Measurements from ENCODE around the gene PROS1.

PROS1 gene

DNA sequence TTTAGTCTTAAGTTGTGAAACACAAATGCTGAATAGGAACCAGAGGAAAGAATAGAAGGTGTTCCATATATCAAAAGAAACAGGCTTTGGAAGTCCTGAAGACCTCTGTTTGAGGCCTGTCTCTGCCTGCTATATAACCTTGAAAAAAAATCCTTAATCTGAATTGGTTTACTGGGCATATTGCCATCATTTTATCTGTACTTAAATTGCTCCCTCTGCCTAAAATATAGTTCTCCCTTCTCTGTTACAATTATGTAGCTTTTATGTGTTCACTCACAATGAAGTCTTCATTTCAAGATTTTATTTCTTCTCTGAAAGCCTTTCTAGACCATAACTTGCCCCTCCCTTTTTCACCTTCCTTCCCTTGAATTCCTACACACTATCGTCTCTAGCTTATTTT lies 27.5 kb upstream of the PROS1 start:
- TF ChIP-seq, protein P1, sequence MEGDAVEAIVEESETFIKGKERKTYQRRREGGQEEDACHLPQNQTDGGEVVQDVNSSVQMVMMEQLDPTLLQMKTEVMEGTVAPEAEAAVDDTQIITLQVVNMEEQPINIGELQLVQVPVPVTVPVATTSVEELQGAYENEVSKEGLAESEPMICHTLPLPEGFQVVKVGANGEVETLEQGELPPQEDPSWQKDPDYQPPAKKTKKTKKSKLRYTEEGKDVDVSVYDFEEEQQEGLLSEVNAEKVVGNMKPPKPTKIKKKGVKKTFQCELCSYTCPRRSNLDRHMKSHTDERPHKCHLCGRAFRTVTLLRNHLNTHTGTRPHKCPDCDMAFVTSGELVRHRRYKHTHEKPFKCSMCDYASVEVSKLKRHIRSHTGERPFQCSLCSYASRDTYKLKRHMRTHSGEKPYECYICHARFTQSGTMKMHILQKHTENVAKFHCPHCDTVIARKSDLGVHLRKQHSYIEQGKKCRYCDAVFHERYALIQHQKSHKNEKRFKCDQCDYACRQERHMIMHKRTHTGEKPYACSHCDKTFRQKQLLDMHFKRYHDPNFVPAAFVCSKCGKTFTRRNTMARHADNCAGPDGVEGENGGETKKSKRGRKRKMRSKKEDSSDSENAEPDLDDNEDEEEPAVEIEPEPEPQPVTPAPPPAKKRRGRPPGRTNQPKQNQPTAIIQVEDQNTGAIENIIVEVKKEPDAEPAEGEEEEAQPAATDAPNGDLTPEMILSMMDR (IDR thresholded peaks at IDR 0.05; ENCODE audit: low read depth, low read length, missing control alignments) = no peak
- no peaks in the 10 kb centered on the region for H3K27me3 ChIP-seq (replicated peaks)
- no peaks in the 10 kb centered on the region for H3K36me3 ChIP-seq (replicated peaks)
- DNase-seq = no peak
- no peak overlapping the region for H3K4me3 ChIP-seq (ENCODE audit: low read depth, low read length)
- in situ Hi-C loops (cut with HindIII; ENCODE audit: low pct_ligation_motif_present, low sequenced_read_pairs) = no loop called here
- H3K27ac ChIP-seq = no peak overlapping the region

DNA sequence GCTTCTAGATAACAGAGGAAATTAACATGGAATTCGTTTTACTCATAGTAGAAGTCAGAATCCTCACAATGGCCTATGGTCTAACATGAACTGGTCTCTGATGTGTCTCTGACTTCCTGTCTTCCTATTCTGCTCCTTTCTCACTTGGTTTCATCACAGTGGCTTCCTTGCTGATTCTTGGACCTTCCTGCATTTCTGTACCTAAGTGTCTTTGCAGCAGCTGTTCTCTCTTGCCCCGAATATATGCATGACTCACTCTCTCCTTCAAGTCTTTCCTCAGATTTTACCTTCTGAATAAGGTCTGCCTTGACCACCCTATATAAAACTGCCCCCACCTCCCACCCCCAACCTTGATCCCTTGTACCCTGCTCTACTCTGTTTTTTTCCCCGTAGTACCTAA lies 20.4 kb upstream of the PROS1 start:
- no peak overlapping the region for H3K27ac ChIP-seq
- no peak overlapping the region for H3K4me3 ChIP-seq (ENCODE audit: low read depth, low read length)
- no peaks in the 10 kb centered on the region for H3K27me3 ChIP-seq (replicated peaks)
- TF ChIP-seq, protein P1 (IDR thresholded peaks at IDR 0.05; ENCODE audit: low read depth, low read length, missing control alignments) = no peak
- H3K36me3 ChIP-seq (replicated peaks) = no peaks in the 10 kb centered on the region
- DNase-seq = no peak
- in situ Hi-C loops (cut with HindIII; ENCODE audit: low pct_ligation_motif_present, low sequenced_read_pairs) = no loop called here

DNA sequence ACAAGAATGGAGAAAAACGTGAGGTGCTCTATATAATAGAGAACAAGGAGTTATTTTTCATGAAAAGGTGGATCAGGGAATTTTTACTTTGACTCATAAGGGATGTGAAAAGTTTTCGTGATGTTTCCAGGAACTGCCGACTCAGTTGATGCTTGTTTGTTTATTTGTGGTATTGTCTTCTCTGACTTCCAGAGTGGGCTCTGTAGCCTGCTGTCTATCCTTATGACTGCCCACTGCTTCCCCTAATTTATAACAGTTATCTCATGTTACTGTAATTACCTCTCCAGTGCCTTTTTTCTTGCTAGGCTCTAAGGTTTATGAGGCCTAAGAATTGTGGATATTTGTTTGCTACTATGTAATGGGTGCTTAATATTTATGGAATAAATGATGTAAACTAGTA lies 18.5 kb upstream of the PROS1 start:
- Histone ChIP-seq H3K27ac (no peak overlapping the region), H3K4me3 (ENCODE audit: low read depth, low read length) (no peak overlapping the region), H3K27me3 (replicated peaks) (no peaks in the 10 kb centered on the region), H3K36me3 (replicated peaks) (no peaks in the 10 kb centered on the region)
- TF ChIP-seq, protein P1 (IDR thresholded peaks at IDR 0.05; ENCODE audit: low read depth, low read length, missing control alignments) = no peak
- no peak for DNase-seq
- in situ Hi-C loops (cut with HindIII; ENCODE audit: low pct_ligation_motif_present, low sequenced_read_pairs) = no loop called here

DNA sequence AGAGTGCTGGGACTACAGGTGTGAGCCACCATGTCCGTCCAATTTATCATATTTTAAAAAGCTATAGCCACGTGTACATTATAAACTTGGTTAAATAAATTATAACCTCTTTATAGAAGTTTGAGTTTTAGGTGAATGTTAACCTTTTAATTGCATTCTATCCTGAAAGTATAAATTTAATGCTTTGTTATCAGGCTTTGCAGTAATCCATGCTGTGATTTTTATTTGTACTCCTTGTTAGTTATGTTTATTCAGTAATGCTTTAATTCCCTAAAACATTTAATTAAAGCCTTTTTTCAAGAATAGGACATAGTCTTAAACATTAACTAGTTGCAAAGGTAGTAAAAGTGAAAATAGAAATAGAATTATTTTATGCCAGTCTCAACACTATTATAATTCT lies 17.9 kb upstream of the PROS1 start:
- in situ Hi-C loops (cut with HindIII; ENCODE audit: low pct_ligation_motif_present, low sequenced_read_pairs) = no loop called here
- H3K27me3 ChIP-seq (replicated peaks) = no peaks in the 10 kb centered on the region
- H3K36me3 ChIP-seq (replicated peaks) = no peaks in the 10 kb centered on the region
- H3K4me3 ChIP-seq (ENCODE audit: low read depth, low read length) = no peak overlapping the region
- H3K27ac ChIP-seq = no peak overlapping the region
- no peak for DNase-seq
- TF ChIP-seq, protein P1 (IDR thresholded peaks at IDR 0.05; ENCODE audit: low read depth, low read length, missing control alignments) = no peak

DNA sequence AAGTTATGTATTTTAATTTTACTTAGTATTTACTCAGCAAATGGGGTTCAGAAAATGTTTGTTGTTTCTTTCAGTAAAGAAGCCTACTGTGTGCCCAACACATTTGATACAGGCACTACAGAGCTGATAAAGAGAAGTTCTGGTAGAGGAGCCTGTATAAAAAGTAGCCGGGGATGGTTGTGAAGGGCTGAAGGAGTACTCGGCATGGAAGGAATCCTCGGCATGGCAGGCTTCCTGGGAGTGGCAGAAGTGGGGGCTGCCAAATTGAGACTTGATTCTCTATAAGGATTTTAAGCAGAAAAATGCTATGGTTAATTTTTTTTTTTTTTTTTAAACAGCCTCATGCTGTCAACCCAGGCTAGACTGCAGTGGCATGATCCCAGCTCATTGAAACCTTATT lies 15.5 kb upstream of the PROS1 start:
- in situ Hi-C loops (cut with HindIII; ENCODE audit: low pct_ligation_motif_present, low sequenced_read_pairs) = no loop called here
- no peaks in the 10 kb centered on the region for H3K36me3 ChIP-seq (replicated peaks)
- H3K27ac ChIP-seq = no peak overlapping the region
- no peak for DNase-seq
- TF ChIP-seq, protein P1 (IDR thresholded peaks at IDR 0.05; ENCODE audit: low read depth, low read length, missing control alignments) = no peak
- H3K4me3 ChIP-seq (ENCODE audit: low read depth, low read length) = no peak overlapping the region
- H3K27me3 ChIP-seq (replicated peaks) = no peaks in the 10 kb centered on the region

DNA sequence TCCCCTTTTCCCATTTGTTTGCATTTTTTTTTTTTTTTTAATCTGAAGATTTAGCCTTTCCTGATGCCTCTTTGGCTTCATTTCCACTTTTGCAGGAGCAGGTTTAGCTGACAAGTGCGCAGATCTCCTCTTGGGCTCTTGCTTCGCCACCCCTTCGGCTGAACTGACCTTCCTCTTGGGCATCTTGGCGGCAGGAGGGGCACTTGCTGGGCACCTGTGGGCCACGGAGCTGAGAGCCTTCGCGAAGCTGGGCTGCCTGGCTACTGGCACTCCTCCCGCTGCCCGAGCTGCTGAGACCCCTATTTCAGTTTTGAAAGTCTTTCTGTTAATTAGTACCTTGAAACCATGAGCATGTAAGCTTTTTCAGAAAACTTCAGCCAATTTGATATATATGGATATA lies 15.1 kb upstream of the PROS1 start:
- H3K27ac ChIP-seq = no peak overlapping the region
- H3K36me3 ChIP-seq (replicated peaks) = no peaks in the 10 kb centered on the region
- no peak overlapping the region for H3K4me3 ChIP-seq (ENCODE audit: low read depth, low read length)
- in situ Hi-C loops (cut with HindIII; ENCODE audit: low pct_ligation_motif_present, low sequenced_read_pairs) = no loop called here
- H3K27me3 ChIP-seq (replicated peaks) = no peaks in the 10 kb centered on the region
- TF ChIP-seq, protein P1 (IDR thresholded peaks at IDR 0.05; ENCODE audit: low read depth, low read length, missing control alignments) = no peak
- DNase-seq = no peak
